GM13977 (cell line): ENCODE results near the gene PSIP1.

Source experiments
- DNase-seq: peaks from one replicate; pipeline ENCODE4 v3.0.0; 2012; ENCODE audit warnings: low spot score
- CTCF ChIP-seq: IDR thresholded peaks from 2 replicates; pipeline ENCODE4 v1.5.1; 2012; ENCODE audit warnings: mild to moderate bottlenecking, control low read depth; ENCODE audit not compliant: insufficient read depth; ENCODE audit errors: extremely low read depth, missing control alignments
- in situ Hi-C: fragments of 300-500 bp; cut with MboI; formaldehyde crosslinking; loops from one replicate; pipeline ENCODE4 v1.12.0; 2022; ENCODE audit warnings: low sequenced_read_pairs, low pct_unique_long_range_greater_than_20kb, mixed read lengths, inconsistent platforms; ENCODE audit not compliant: unreplicated experiment

The PSIP1 gene

DNA sequence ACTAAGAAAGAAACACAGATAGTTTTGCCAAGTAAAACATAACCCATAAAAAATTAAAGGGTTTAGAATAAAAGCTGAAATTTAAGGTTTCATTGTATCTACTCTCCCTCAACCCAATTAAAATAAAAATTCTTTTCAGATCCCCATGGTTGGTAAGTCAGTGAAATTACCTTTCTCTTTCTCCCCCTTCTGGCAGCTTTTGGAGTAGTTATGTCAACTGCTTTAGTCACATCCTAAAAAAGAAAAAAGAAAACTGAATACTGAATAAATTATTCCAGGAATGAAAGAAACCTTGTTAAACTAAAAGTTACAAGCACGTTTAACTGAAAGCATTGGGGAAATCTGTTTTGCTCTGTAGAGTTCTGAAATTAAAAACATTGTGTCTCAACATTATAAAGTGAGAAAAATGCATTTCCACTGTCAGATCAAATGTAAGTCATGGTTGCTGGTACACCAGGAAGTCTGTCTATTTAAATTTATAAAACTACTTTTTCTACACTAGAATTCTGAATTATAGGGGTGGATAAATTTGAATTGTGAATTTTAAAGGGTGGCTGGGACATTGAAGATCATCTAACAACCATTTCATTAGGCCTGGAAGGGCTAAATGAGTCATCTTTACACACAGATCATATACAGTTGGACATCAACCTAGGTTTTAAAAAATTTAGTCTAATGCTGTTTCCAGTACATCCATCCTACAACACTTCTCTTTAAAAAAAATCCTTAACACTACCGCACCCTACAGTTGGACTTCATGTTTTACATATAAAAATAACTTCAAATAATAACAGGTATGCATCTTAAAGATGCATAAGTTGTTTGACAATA lies 24.7 kb downstream of the PSIP1 start:
- in situ Hi-C loops: no loop called here
- no peak for DNase-seq
- peak; percentile 40 for TF ChIP-seq CTCF

GRCh38 chr9:15484802-15485201 lies 26.0 kb downstream of the PSIP1 start:
- TF ChIP-seq CTCF: no peak
- in situ Hi-C loops: no loop called here

DNA sequence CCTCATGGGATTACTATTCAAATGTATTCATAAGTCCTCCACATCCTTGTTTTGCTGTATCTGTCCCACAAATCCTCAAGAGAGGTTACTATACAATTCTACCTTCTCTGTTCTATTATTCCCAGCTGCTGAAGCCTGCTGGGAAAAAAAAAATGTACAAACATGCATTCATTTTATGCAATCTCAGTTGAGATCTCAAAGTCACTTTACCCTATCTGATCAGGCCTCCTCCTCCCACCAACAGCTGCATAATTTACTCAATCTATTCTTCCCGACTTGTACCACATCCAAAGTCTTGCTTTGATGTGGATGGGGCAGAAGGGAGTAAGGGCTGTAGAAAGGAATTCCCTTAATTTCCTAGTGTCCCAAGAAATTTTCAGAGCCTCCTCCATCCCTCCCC lies 28.6 kb downstream of the PSIP1 start:
- TF ChIP-seq CTCF: no peak
- in situ Hi-C loops: no loop called here
- no peak for DNase-seq

More at GRCh38 chr9:15484802-15485201, 26.0 kb downstream of the PSIP1 start:
- no peak for DNase-seq

GRCh38 chr9:15480028-15480427 lies 30.7 kb downstream of the PSIP1 start:
- in situ Hi-C loops: no loop called here
- no peak for TF ChIP-seq CTCF
- DNase-seq: no peak

DNA sequence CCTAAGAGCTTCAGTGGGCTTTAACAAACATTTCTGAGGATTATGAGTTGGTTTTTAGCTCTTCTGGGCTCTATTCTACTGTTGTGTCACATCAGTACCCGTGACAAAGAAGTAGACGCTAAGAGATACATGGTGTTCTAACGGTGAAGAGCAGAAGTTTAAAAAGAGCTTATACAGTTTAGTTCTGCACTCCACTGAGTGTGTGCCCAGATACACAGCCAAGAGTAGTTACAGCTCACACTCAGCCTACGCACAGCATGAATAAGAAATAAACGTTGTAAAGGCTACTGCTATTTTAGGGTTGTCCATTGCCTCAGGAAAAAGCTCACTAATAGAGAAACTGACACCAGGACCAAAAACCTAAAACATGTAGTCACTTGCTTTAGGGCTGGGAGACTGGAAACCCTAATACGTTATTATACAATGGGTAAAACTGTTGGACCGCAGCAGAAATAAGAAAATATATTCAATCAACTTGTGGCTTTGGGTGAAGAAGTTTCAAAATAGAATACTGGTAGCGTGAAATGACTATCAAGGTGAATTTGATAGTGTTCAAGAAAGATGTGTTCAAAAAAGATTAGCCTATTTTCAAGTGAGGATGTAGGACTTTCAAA lies 34.7 kb downstream of the PSIP1 start:
- in situ Hi-C loops: no loop called here
- no peak for TF ChIP-seq CTCF
- no peak for DNase-seq

GRCh38 chr9:15469862-15470261 lies 40.9 kb downstream of the PSIP1 start:
- TF ChIP-seq CTCF: no peak
- in situ Hi-C loops: no loop called here
- DNase-seq: no peak
